Sigmoid colon (tissue), 7 donors: ENCODE measurements around the gene SLC15A3. TPM values are rescaled to one million over a fixed set of nuclear protein-coding genes. Genes with fewer than 3 reads are reported as not detected.

Source experiments
- DNase-seq: peaks from one replicate; pipeline ENCODE4 v3.0.0-alpha.2; 2019
- H3K27ac ChIP-seq, 4 donors: fragments of 200-600 bp; sonication (generic); one replicate each; pipeline ENCODE4 v1.5.1; 2016 to 2019; ENCODE audit warnings: mild to moderate bottlenecking in 1 of 4
- H3K27me3 ChIP-seq, 3 donors: fragments of 200-600 bp; sonication (generic); one replicate each; pipeline ENCODE4 v1.5.1; 2019; ENCODE audit warnings: mild to moderate bottlenecking in 1 of 3
- H3K36me3 ChIP-seq, 4 donors: fragments of 200-600 bp; sonication (generic); one replicate each; pipeline ENCODE4 v1.5.1; 2016 to 2019
- H3K4me1 ChIP-seq, 4 donors: fragments of 200-600 bp; sonication (generic); one replicate each; pipeline ENCODE4 v1.5.1; 2017 to 2019
- H3K4me3 ChIP-seq, 4 donors: fragments of 200-600 bp; sonication (generic); one replicate each; pipeline ENCODE4 v1.5.1; 2017 to 2019; ENCODE audit warnings: mild to moderate bottlenecking in 2 of 4, moderate library complexity in 1 of 4
- H3K9me3 ChIP-seq, 4 donors: fragments of 200-600 bp in 3 of 4; sonication (generic) in 3 of 4; one replicate each; pipeline versions ENCODE4 v1.5.1 to v1.6.1; 2013 to 2019
- CTCF ChIP-seq, 4 experiments: fragments of 450-650 bp in 3 of 4; fragments of 200-600 bp in 1 of 4; IDR thresholded peaks; one replicate each; pipeline ENCODE4 v1.5.1; 2016 to 2019; ENCODE audit warnings: antibody characterized with exemption in 4 of 4, mild to moderate bottlenecking in 3 of 4, moderate library complexity in 2 of 4
- EP300 ChIP-seq, 4 donors: sonication (generic); formaldehyde crosslinking; IDR thresholded peaks; one replicate each; pipeline ENCODE4 v1.6.1; 2017; ENCODE audit warnings: antibody characterized with exemption in 4 of 4
- POLR2A ChIP-seq, 2 donors: fragments of 450-650 bp; IDR thresholded peaks; one replicate each; pipeline ENCODE4 v1.6.1; 2016; ENCODE audit warnings: antibody characterized with exemption in 2 of 2, mild to moderate bottlenecking in 2 of 2, moderate library complexity in 2 of 2
- POLR2AphosphoS5 ChIP-seq, 4 donors: sonication (generic); formaldehyde crosslinking; IDR thresholded peaks; one replicate each; pipeline ENCODE4 v1.6.1; 2017; ENCODE audit warnings: antibody characterized with exemption in 4 of 4
- WGBS, 2 donors: extraction: QIAGEN DNeasy Blood & Tissue Kit; methylation state at CpG; one replicate each; pipeline ENCODE4 v1.1.7; 2013; 5-methylcytosine and 5-hydroxymethylcytosine counted together
- intact Hi-C: fragments of 100-400 bp; cut with DNase I; formaldehyde crosslinking; loops from one replicate; pipeline ENCODE4 v1.15.1; 2023
- polyA plus RNA-seq, 3 donors: library from polyadenylated mRNA; stranded (reverse); fragments of 200-250 nt; gene quantifications; one replicate each; pipeline ENCODE4 v1.2.3, GENCODE V29; 2013
- total RNA-seq, 4 donors: library from RNA; depleted of rRNA; stranded (reverse); fragments of >200 nt; gene quantifications; one replicate each; pipeline ENCODE4 v1.1.0, GENCODE V29; 2016
- donor health status: healthy with polysubstance abuse.
- donor health status: Bipolar disorder and iron deficiency.
- donor health status: healthy.

SLC15A3 gene
- total and polyA plus RNA-seq, 7 donors: 12.8 to 43.9 (median 21.3) TPM

GRCh38 chr11:60938500-60938899 lies 13.5 kb downstream of the SLC15A3 start:
- WGBS, 2 donors: 90 to 91% methylated on average over 9 of the region's 9 CpGs
- no peak overlapping the region for H3K4me3 ChIP-seq
- H3K4me1 ChIP-seq: peaks cover 0 to 7% (median 4%) of the 10 kb centered on the region in 4 donors
- intact Hi-C loops: no loop called here
- no peak for DNase-seq
- H3K9me3 ChIP-seq: no peaks in the 10 kb centered on the region
- H3K27me3 ChIP-seq: no peaks in the 10 kb centered on the region
- TF ChIP-seq POLR2AphosphoS5 (IDR thresholded peaks at IDR 0.05): no peak
- no peak for TF ChIP-seq POLR2A (IDR thresholded peaks at IDR 0.05)
- TF ChIP-seq EP300 (IDR thresholded peaks at IDR 0.05): no peak
- no peak for TF ChIP-seq CTCF (IDR thresholded peaks at IDR 0.05)
- H3K27ac ChIP-seq: no peak overlapping the region
- peaks cover 11 to 54% (median 21%) of the 10 kb centered on the region in 4 donors for H3K36me3 ChIP-seq

- intact Hi-C loops: no loop called here
- Histone ChIP-seq H3K4me3 (no peak overlapping the region), H3K27me3 (no peaks in the 10 kb centered on the region), H3K4me1 (peaks cover 0 to 7% (median 4%) of the 10 kb centered on the region in 4 donors), H3K36me3 (peaks cover 11 to 48% (median 18%) of the 10 kb centered on the region in 4 donors), H3K27ac (no peak overlapping the region), H3K9me3 (no peaks in the 10 kb centered on the region)
- TF ChIP-seq POLR2A (IDR thresholded peaks at IDR 0.05): no peak
- no peak for TF ChIP-seq CTCF (IDR thresholded peaks at IDR 0.05)
- no peak for TF ChIP-seq POLR2AphosphoS5 (IDR thresholded peaks at IDR 0.05)
- TF ChIP-seq EP300 (IDR thresholded peaks at IDR 0.05): no peak
- 93 to 94% methylated on average over 8 of the region's 8 CpGs for WGBS, 2 donors
- no peak for DNase-seq
Observed at GRCh38 chr11:60937811-60938210, 14.2 kb downstream of the SLC15A3 start.

GRCh38 chr11:60937144-60937527 lies 14.8 kb downstream of the SLC15A3 start:
- Histone ChIP-seq H3K9me3 (no peaks in the 10 kb centered on the region), H3K27ac (peak overlapping the region in 1 of 4 donors; percentile 14), H3K36me3 (peaks cover 11 to 42% (median 14%) of the 10 kb centered on the region in 4 donors), H3K27me3 (no peaks in the 10 kb centered on the region), H3K4me3 (no peak overlapping the region), H3K4me1 (peaks cover 0 to 7% (median 4%) of the 10 kb centered on the region in 4 donors)
- intact Hi-C loops: no loop called here
- 83% methylated on average over 12 of the region's 12 CpGs for WGBS, 2 donors
- no peak for DNase-seq
- no peak for TF ChIP-seq POLR2AphosphoS5 (IDR thresholded peaks at IDR 0.05)
- no peak for TF ChIP-seq EP300 (IDR thresholded peaks at IDR 0.05)
- no peak for TF ChIP-seq CTCF (IDR thresholded peaks at IDR 0.05)

- 88 to 94% methylated on average over 18 of the region's 18 CpGs for WGBS, 2 donors
Observed at GRCh38 chr11:60936467-60937143, 15.4 kb downstream of the SLC15A3 start.

More at GRCh38 chr11:60936467-60937143, 15.4 kb downstream of the SLC15A3 start:
- H3K27ac ChIP-seq: peak overlapping the region in 1 of 4 donors; percentile 14
- H3K36me3 ChIP-seq: peaks cover 9 to 36% (median 11%) of the 10 kb centered on the region in 4 donors
- H3K4me1 ChIP-seq: peaks cover 0 to 7% (median 4%) of the 10 kb centered on the region in 4 donors
- H3K9me3 ChIP-seq: no peaks in the 10 kb centered on the region
- no peak for TF ChIP-seq POLR2AphosphoS5 (IDR thresholded peaks at IDR 0.05)
- TF ChIP-seq POLR2A (IDR thresholded peaks at IDR 0.05): no peak
- no peak for TF ChIP-seq CTCF (IDR thresholded peaks at IDR 0.05)
- TF ChIP-seq EP300 (IDR thresholded peaks at IDR 0.05): no peak
- intact Hi-C loops: no loop called here
- DNase-seq: no peak
- H3K4me3 ChIP-seq: no peak overlapping the region
- no peaks in the 10 kb centered on the region for H3K27me3 ChIP-seq
